Activated naive CD4-positive, alpha-beta T cell treated with anti-CD3 and anti-CD28 coated beads for 36 hours (primary cell): ENCODE results near the gene GRAMD1A. TPM values are rescaled to one million over a fixed set of nuclear protein-coding genes. Genes with fewer than 3 reads are reported as not detected.

Experiments
- CTCF ChIA-PET: fragments of 350-600 bp; sonication (Branson Sonifier 250); formaldehyde crosslinking; loops from one replicate; lab custom pipeline; 2021; ENCODE audit warnings: antibody characterized with exemption; lab: Charles Lee
- DNase-seq: peaks from one replicate; pipeline ENCODE4 v3.0.0-alpha.2; 2020
- H3K27ac Mint-ChIP-seq: one replicate; pipeline ENCODE4 v1.8.0; 2021; ENCODE audit warnings: mild to moderate bottlenecking, mixed read lengths
- H3K27me3 Mint-ChIP-seq: one replicate; pipeline ENCODE4 v1.8.0; 2021; ENCODE audit warnings: low read depth, mixed read lengths
- H3K36me3 Mint-ChIP-seq: one replicate; pipeline ENCODE4 v1.8.0; 2021; ENCODE audit warnings: low read depth, mixed read lengths
- H3K4me1 Mint-ChIP-seq: one replicate; pipeline ENCODE4 v1.8.0; 2021; ENCODE audit warnings: low read depth, mixed read lengths
- H3K4me3 Mint-ChIP-seq: one replicate; pipeline ENCODE4 v1.8.0; 2021; ENCODE audit warnings: mild to moderate bottlenecking, moderate library complexity, mixed read lengths
- H3K9me3 Mint-ChIP-seq: one replicate; pipeline ENCODE4 v1.8.0; 2021; ENCODE audit warnings: mixed read lengths
- intact Hi-C: fragments of 100-400 bp; cut with micrococcal nuclease; formaldehyde crosslinking; loops from one replicate; pipeline ENCODE4 v1.15.1; 2023
- total RNA-seq, 2 experiments: library from RNA; stranded (reverse); gene quantifications; one replicate each; pipeline ENCODE4 v1.2.3, GENCODE V29; 2021

GRAMD1A gene
- total RNA-seq, 2 experiments from 2014 or later, result 117 to 125 TPM

DNA sequence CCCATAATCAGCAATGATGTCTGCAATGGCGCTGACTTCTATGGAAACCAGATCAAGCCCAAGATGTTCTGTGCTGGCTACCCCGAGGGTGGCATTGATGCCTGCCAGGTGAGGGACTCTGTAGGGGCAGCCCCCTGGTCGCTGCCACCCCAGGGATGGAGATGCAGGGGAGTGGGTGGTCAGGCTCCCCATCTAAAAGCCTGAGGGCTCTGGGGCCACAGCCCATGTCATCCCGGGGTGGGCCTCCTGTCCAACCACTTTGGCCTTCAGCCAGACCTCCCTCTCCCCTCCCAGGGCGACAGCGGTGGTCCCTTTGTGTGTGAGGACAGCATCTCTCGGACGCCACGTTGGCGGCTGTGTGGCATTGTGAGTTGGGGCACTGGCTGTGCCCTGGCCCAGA is 65.5 kb downstream of the GRAMD1A start:
- Mint-ChIP-seq H3K4me3 (no peak overlapping the region), H3K27ac (no peak overlapping the region), H3K4me1 (peaks cover 24% of the 10 kb centered on the region), H3K36me3 (no peaks in the 10 kb centered on the region), H3K9me3 (peaks cover 4% of the 10 kb centered on the region), H3K27me3 (no peaks in the 10 kb centered on the region)
- DNase-seq, result no peak
- intact Hi-C loops, result loop anchor here (5.0 kb wide), 1 partner anchor 57 kb away; no protein-coding TSS in a partner anchor
- CTCF ChIA-PET, result interaction anchor here (1.6 kb wide), 2 partner anchors 89 to 150 kb away, joined by 5 to 10 read pairs; partner anchors contain the start of gene FXYD5

DNA sequence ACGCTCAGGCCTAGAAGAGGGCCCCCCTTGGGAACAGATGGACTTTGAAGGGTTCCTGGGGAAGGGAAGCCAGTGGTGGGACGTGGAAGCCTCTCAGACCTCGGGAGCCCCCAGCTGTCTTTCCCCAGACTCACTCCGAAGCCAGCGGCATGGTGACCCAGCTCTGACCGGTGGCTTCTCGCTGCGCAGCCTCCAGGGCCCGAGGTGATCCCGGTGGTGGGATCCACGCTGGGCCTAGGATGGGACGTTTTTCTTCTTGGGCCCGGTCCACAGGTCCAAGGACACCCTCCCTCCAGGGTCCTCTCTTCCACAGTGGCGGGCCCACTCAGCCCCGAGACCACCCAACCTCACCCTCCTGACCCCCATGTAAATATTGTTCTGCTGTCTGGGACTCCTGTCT is 66.0 kb downstream of the GRAMD1A start:
- no peak overlapping the region for H3K27ac Mint-ChIP-seq
- no peak overlapping the region for H3K4me3 Mint-ChIP-seq
- no peak for DNase-seq
- CTCF ChIA-PET, result interaction anchor here (0.6 to 2.3 kb wide), 23 partner anchors 10 to 177 kb away, joined by 3 to 35 read pairs (median 5); partner anchors contain the start of genes FXYD5 and LGI4
- intact Hi-C loops, result loop anchor here (5.0 kb wide), 1 partner anchor 56 kb away; no protein-coding TSS in a partner anchor
- peaks cover 24% of the 10 kb centered on the region for H3K4me1 Mint-ChIP-seq
- no peaks in the 10 kb centered on the region for H3K27me3 Mint-ChIP-seq
- no peaks in the 10 kb centered on the region for H3K36me3 Mint-ChIP-seq
- peaks cover 6% of the 10 kb centered on the region for H3K9me3 Mint-ChIP-seq

DNA sequence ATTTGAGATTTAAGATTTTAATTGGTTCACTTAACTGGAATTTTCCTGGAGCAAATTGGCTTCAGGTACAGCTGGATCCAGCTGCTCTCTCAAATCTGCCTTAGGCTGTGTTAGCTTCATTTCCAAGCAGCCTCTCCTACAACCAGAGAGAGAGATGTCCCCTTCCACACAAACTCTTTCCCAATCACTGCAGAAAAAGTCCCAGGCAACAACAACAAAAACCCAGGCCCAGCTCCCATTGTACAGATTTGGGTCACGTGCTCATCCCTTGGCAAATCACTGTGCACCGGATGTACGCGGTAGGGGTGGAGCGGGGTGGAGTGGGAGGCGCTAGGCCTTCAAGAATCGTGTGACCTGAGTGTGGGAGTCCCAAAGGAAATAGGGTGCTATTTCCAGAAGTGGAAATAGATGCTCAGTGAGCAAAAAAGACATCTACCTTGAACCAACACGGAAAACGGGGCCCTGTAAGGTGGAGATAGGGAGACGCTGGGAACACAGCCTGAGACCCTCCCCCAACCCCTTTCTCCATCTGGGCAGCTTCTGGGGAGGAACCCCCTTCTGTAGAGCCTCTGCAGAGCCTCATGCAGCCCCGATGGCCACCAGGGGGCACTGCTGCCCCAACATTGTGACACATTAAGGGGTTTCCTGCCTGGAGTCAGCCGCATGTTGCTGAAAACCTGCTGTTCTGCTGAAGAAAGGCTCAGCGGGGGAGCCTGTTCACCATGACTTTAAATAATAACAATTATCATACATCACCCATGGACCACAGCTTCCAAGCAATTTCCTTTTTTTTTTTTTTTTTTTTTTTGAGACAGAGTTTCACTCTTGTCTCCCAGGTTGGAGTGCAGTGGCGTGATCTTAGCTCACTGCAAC is 66.8 kb downstream of the GRAMD1A start:
- H3K4me3 Mint-ChIP-seq, result peak overlapping the region; percentile 22
- H3K4me1 Mint-ChIP-seq, result peaks cover 24% of the 10 kb centered on the region
- peak; percentile 96 for DNase-seq
- intact Hi-C loops, result loop anchor here (1.0 to 5.0 kb wide), 5 partner anchors 23 to 74 kb away; partner anchors contain the start of gene LGI4
- no peaks in the 10 kb centered on the region for H3K36me3 Mint-ChIP-seq
- H3K9me3 Mint-ChIP-seq, result peaks cover 6% of the 10 kb centered on the region
- peak overlapping the region; percentile 46 for H3K27ac Mint-ChIP-seq
- H3K27me3 Mint-ChIP-seq, result no peaks in the 10 kb centered on the region
- CTCF ChIA-PET, result interaction anchor here (0.6 to 2.3 kb wide), 33 partner anchors 8 to 1212 kb away, joined by 3 to 35 read pairs (median 5); partner anchors contain the start of genes FXYD5 and LGI4

DNA sequence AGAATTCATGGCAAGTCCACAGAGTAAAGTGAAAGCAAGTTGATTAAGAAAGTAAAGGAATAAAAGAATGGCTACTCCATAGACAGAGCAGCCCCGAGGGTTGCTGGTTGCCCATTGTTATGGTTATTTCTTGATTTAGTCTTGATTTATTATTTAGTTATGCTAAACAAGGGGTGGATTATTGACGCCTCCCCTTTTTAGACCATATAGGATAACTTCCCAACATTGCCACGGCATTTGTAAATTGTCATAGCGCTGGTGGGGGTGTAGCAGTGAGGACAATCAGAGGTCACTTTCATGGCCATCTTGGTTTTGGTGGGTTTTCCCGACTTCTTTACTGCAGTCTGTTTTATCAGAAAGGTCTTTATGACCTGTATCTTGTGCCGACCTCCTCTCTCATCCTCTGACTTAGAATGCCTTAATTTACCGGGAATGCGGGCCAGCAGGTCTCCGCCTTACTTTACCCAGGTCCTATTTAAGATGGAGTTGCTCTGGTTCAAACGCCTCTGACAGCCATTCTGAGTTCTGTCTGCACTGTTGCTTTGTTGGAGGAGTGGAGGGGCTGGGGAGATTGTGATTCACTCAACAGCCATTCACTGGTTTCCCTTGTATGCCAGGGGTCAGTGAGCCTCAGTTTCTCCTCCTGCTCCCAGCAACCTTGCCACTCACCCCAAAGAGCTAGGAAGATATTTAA is 69.0 kb downstream of the GRAMD1A start:
- no peaks in the 10 kb centered on the region for H3K36me3 Mint-ChIP-seq
- CTCF ChIA-PET, result interaction anchor here (0.8 to 2.0 kb wide), 4 partner anchors 23 to 72 kb away, joined by 3 to 8 read pairs (median 6); no protein-coding TSS in a partner anchor
- no peak overlapping the region for H3K4me3 Mint-ChIP-seq
- no peak for DNase-seq
- no peak overlapping the region for H3K27ac Mint-ChIP-seq
- H3K27me3 Mint-ChIP-seq, result no peaks in the 10 kb centered on the region
- intact Hi-C loops, result loop anchor here (5.0 kb wide), 1 partner anchor 53 kb away; no protein-coding TSS in a partner anchor
- H3K4me1 Mint-ChIP-seq, result peaks cover 15% of the 10 kb centered on the region
- peaks cover 6% of the 10 kb centered on the region for H3K9me3 Mint-ChIP-seq

DNA sequence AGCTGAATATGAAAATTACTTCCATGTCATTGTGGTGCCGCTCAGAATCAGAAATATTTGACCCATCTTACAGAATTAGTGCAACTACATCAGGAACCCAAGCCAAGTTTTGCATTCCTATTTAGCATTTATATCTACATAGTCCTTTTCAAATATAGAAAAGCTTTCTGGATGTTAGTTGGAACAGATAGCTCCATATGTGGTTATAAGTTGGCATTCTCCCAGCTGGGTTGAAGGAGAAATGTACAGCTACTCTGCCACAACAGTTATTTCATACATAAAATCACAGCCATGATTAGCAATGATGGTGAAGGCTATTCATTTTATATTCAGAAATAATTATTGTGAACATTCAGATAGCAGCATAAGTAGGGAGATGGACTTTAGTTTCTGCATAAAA is 69.6 kb downstream of the GRAMD1A start:
- H3K4me1 Mint-ChIP-seq, result peaks cover 10% of the 10 kb centered on the region
- no peaks in the 10 kb centered on the region for H3K27me3 Mint-ChIP-seq
- DNase-seq, result no peak
- H3K36me3 Mint-ChIP-seq, result no peaks in the 10 kb centered on the region
- H3K27ac Mint-ChIP-seq, result no peak overlapping the region
- H3K4me3 Mint-ChIP-seq, result no peak overlapping the region
- CTCF ChIA-PET, result interaction anchor here (0.6 to 2.0 kb wide), 8 partner anchors 11 to 388 kb away, joined by 3 to 8 read pairs (median 3); no protein-coding TSS in a partner anchor
- intact Hi-C loops, result loop anchor here (5.0 kb wide), 1 partner anchor 53 kb away; no protein-coding TSS in a partner anchor
- H3K9me3 Mint-ChIP-seq, result peaks cover 6% of the 10 kb centered on the region

DNA sequence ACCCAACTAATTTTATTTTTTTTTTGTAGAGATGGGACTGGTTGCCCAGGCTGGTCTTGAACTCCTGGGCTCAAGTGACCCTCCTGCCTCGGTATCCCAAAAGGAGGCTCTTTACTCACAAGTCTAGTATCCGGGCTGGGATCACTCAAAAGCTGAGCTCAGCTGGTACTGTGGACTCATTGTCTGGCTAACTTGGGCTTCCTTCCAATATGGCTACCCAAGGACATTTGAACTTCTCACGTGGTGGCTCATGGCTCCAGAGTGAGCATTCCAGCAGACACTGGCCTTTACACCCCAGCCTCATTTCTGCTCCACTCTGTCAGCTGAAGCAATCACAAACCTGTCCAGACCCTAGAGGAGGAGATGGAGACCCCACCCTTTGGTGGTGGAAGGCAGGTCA is 70.3 kb downstream of the GRAMD1A start:
- intact Hi-C loops, result no loop called here
- Mint-ChIP-seq H3K36me3 (no peaks in the 10 kb centered on the region), H3K4me1 (peaks cover 8% of the 10 kb centered on the region), H3K27me3 (no peaks in the 10 kb centered on the region), H3K4me3 (no peak overlapping the region), H3K9me3 (peaks cover 6% of the 10 kb centered on the region), H3K27ac (no peak overlapping the region)
- DNase-seq, result no peak
- CTCF ChIA-PET, result interaction anchor here (0.6 to 2.0 kb wide), 8 partner anchors 11 to 387 kb away, joined by 3 to 8 read pairs (median 4); no protein-coding TSS in a partner anchor

DNA sequence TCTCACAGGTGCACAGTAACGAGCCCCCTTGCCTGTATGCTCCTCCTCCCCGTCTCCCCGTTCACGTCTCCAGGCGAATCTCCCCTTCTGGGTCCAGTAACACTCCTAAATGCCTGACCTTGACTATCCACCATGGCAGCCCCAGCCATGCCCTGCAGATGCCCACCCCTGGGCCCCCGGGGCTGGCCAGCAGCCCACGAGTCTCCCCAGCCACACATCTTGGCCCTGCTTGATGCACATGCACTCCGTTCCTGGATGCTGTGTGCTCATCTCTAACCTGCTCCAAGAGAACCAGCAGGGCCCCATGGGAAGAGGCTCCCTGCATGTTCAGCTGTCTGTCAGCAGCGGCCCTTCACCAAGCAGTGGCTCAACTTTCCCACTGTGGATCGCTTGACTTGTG is 73.4 kb downstream of the GRAMD1A start:
- Mint-ChIP-seq H3K9me3 (peaks cover 6% of the 10 kb centered on the region), H3K4me1 (no peaks in the 10 kb centered on the region), H3K4me3 (no peak overlapping the region), H3K36me3 (no peaks in the 10 kb centered on the region), H3K27me3 (no peaks in the 10 kb centered on the region), H3K27ac (no peak overlapping the region)
- CTCF ChIA-PET, result no interaction called here
- intact Hi-C loops, result no loop called here
- no peak for DNase-seq

DNA sequence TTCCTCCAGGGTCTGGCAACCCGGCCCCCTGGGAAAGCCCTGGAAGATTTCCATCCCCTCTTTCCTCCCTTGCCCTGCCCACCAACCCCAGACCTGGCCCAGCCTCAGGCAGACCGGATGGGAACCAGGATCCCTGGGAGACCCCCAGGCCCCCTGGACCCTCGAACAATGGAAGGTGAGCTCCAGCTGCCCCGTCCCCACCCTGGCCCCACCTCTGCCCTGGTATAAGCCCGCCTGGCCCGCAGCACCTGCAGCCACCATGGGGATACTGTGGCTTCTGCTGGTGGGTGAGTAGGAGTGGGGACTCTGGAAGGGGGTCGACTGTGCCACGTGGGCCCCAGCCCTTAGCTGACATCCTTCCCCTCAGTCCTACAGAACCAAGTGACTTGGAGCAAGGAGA is 73.8 kb downstream of the GRAMD1A start:
- no peaks in the 10 kb centered on the region for H3K36me3 Mint-ChIP-seq
- no peak overlapping the region for H3K27ac Mint-ChIP-seq
- no peak overlapping the region for H3K4me3 Mint-ChIP-seq
- intact Hi-C loops, result no loop called here
- H3K9me3 Mint-ChIP-seq, result peaks cover 6% of the 10 kb centered on the region
- CTCF ChIA-PET, result no interaction called here
- H3K27me3 Mint-ChIP-seq, result no peaks in the 10 kb centered on the region
- no peaks in the 10 kb centered on the region for H3K4me1 Mint-ChIP-seq
- DNase-seq, result no peak

DNA sequence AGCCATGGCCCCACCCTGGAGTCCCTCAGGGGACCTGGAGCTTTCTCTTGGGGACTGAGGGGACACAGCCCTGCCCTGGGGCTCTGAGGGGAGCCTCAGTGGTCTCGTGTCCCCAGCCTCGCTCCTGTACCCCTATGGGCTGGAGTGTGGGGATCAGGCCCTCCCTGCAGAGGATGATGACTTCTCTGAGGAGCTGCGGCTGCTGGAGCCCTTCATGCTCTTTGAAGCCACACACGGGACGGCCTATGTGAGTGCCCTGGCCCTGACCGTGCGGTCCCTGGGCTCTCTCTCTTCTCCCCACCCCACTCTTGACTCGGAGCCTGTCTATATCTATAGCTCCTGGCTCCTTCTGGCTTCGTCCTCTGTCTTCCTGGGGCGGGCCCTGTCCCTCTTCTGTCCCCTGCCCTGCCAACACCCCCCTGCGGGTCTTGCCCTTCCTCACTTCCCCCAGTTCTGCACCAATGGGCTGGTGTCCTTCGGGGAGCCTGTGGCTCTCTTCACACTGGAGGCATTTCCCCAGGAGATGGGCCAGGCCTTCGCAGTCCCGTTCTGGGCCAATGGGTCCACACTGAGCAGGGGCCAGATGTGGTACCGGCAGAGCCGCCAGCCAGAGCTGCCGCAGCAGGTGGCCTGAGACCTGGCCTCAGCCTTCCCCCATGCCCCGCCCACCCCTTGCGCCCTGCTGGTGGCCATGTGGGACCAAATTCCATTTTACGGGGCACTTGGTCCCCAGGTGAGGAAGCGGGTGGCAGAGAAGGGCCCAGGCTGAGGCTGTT is 74.5 kb downstream of the GRAMD1A start:
- Mint-ChIP-seq H3K4me1 (no peaks in the 10 kb centered on the region), H3K4me3 (no peak overlapping the region), H3K27me3 (no peaks in the 10 kb centered on the region), H3K9me3 (peaks cover 6% of the 10 kb centered on the region), H3K36me3 (no peaks in the 10 kb centered on the region), H3K27ac (no peak overlapping the region)
- CTCF ChIA-PET, result no interaction called here
- intact Hi-C loops, result no loop called here
- no peak for DNase-seq

DNA sequence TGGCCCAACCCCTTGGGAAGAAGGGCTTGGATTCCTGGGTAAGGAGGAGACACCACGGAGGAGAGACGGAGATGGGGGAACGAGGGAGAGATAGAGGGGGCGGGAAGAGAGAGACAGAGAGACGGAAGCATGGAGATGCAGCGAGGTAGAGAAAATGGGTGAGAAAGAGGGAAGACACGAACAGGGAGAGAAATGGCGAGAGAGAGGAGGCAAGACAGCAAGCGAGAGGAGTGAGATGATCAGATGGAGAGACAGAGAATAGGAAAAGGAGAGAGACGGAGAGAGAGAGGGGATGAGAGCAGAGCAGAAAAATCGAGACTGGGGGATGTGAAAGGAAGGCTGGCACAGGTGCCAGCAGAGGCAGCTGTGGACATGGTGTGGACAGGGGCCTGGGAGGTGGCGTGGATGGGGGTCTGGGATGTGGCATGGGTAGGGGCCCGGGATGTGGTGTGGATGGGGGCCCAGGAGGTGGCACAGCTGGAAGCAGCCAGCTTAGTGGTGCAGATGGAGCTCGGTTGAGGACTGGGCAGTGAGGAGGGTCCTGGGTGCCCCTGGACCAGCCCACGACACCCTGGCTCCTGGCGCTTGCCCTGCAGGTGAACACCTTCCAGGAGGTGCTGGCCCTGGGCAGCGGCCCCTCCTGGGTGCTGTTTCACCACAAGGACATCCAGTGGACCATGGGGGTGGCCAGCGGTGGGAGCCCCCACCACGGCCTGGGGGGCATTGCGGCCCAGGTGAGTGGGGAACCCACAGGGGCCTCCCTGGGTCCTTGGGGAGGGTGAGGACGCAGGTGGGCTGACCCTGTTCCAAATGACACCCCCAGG is 75.3 kb downstream of the GRAMD1A start:
- Mint-ChIP-seq H3K4me3 (no peak overlapping the region), H3K27me3 (no peaks in the 10 kb centered on the region), H3K36me3 (no peaks in the 10 kb centered on the region), H3K27ac (no peak overlapping the region), H3K4me1 (no peaks in the 10 kb centered on the region), H3K9me3 (peaks cover 4% of the 10 kb centered on the region)
- intact Hi-C loops, result no loop called here
- CTCF ChIA-PET, result no interaction called here
- no peak for DNase-seq

DNA sequence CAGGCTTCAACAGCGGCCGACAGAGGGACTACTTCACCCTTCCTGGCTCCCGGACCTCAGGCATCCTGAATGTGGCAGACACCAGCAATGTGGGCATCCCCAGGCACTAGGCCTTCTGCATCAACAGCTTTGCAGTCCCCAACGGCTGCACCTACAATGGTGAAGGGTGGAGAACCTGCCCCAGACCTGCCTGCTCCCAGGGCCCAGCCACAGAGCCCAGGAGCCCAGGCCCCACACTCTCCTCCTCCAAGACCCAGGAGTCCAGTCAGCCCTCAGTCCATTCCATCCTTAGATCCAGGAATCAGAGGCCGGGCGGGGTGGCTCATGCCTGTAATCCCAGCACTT is 75.9 kb downstream of the GRAMD1A start:
- intact Hi-C loops, result no loop called here
- no peak for DNase-seq
- no peaks in the 10 kb centered on the region for H3K4me1 Mint-ChIP-seq
- H3K4me3 Mint-ChIP-seq, result no peak overlapping the region
- no peaks in the 10 kb centered on the region for H3K9me3 Mint-ChIP-seq
- H3K27ac Mint-ChIP-seq, result no peak overlapping the region
- CTCF ChIA-PET, result interaction anchor here (1.4 kb wide), 1 partner anchor 9 kb away, joined by 6 read pairs; no protein-coding TSS in a partner anchor
- H3K27me3 Mint-ChIP-seq, result no peaks in the 10 kb centered on the region
- H3K36me3 Mint-ChIP-seq, result no peaks in the 10 kb centered on the region
